Activated CD8-positive, alpha-beta memory T cell treated with anti-CD3 and anti-CD28 coated beads for 4 hours (primary cell): ENCODE measurements around the gene EPB41.
"Not testable (repeated sequence)": the region's sequence is repeated elsewhere in the genome, so short reads cannot be mapped to it uniquely, and the experiment has no call there.

Experiments
- DNase-seq, 2 donors: peaks; one replicate each; pipeline ENCODE4 v3.0.0-alpha.2; 2020; ENCODE audit warnings: low read depth in 2 of 2

EPB41 gene

GRCh38 chr1:29133861-29134694, 219.7 kb downstream of the EPB41 start:
- no peak for DNase-seq

- no peak for DNase-seq
Observed at GRCh38 chr1:29134695-29135028, 220.3 kb downstream of the EPB41 start.

GRCh38 chr1:29136391-29136915, 222.1 kb downstream of the EPB41 start:
- no peak for DNase-seq

- DNase-seq = no peak
Observed at GRCh38 chr1:29142714-29143113, 228.3 kb downstream of the EPB41 start.

- DNase-seq = no peak
Observed at GRCh38 chr1:29144178-29144577, 229.8 kb downstream of the EPB41 start.

GRCh38 chr1:29145739-29146437, 231.5 kb downstream of the EPB41 start:
- no peak for DNase-seq

- no peak for DNase-seq
Observed at GRCh38 chr1:29148656-29149491, 234.5 kb downstream of the EPB41 start.

- DNase-seq = not testable (repeated sequence)
Observed at GRCh38 chr1:29150346-29150745, 236.0 kb downstream of the EPB41 start.

- DNase-seq = no peak
Observed at GRCh38 chr1:29152046-29152805, 237.9 kb downstream of the EPB41 start.

GRCh38 chr1:29156543-29157268, 242.3 kb downstream of the EPB41 start:
- DNase-seq = no peak

- DNase-seq = no peak
Observed at GRCh38 chr1:29157269-29157601, 242.9 kb downstream of the EPB41 start.

GRCh38 chr1:29159773-29160172, 245.4 kb downstream of the EPB41 start:
- DNase-seq = no peak

GRCh38 chr1:29162025-29162424, 247.7 kb downstream of the EPB41 start:
- DNase-seq = no peak

- no peak for DNase-seq
Observed at GRCh38 chr1:29162476-29163138, 248.2 kb downstream of the EPB41 start.

GRCh38 chr1:29164588-29164987, 250.2 kb downstream of the EPB41 start:
- DNase-seq = no peak

- DNase-seq = no peak
Observed at GRCh38 chr1:29166291-29166878, 252.0 kb downstream of the EPB41 start.

GRCh38 chr1:29167904-29168303, 253.5 kb downstream of the EPB41 start:
- no peak for DNase-seq
